Natural killer cell treated with Interleukin-12 subunit alpha and Interleukin-12 subunit beta and Interleukin-15 and Interleukin-18, amount 100 ng/mL, for 72 hours (primary cell): ENCODE results near the gene HAUS5. TPM values are rescaled to one million over a fixed set of nuclear protein-coding genes. Genes with fewer than 3 reads are reported as not detected.

Experiments used
- total RNA-seq, 2 donors: library from RNA; stranded (reverse); gene quantifications; one replicate each; pipeline ENCODE4 v1.2.3, GENCODE V29; 2022

The HAUS5 gene
- total RNA-seq, 2 donors from 2014 or later: 29.2 to 55.0 TPM

Other genes with a start within 250 kb of the HAUS5 start
- under 1 TPM in 1 of 2 donors, not detected in 1; 0.56 TPM for gene GPR42, start 241.7 kb upstream of the HAUS5 start, total RNA-seq
- not detected for gene FFAR2, start 164.5 kb upstream of the HAUS5 start, total RNA-seq
- gene KRTDAP, start 122.3 kb upstream of the HAUS5 start, total RNA-seq: not detected
- gene DMKN, start 99.1 kb upstream of the HAUS5 start, total RNA-seq: 1 to 10 TPM in 1 of 2 donors, not detected in 1; 1.8 TPM
- not detected for gene SBSN, start 84.4 kb upstream of the HAUS5 start, total RNA-seq
- not detected for gene GAPDHS, start 79.3 kb upstream of the HAUS5 start, total RNA-seq
- 10 to 100 TPM; 25.3 to 34.4 TPM for gene TMEM147, start 67.1 kb upstream of the HAUS5 start, total RNA-seq
- not detected for gene ATP4A, start 49.1 kb upstream of the HAUS5 start, total RNA-seq
- not detected for gene PMIS2, start 26.6 kb upstream of the HAUS5 start, total RNA-seq
- 100 to 1,000 TPM; 109 to 110 TPM for gene RBM42, start 16.3 kb downstream of the HAUS5 start, total RNA-seq
- 1 to 10 TPM in 1 of 2 donors, under 1 TPM in 1; 0.39 to 1.2 TPM for gene ETV2, start 29.0 kb downstream of the HAUS5 start, total RNA-seq
- 100 to 1,000 TPM; 363 to 400 TPM for gene COX6B1, start 35.6 kb downstream of the HAUS5 start, total RNA-seq
- gene UPK1A, start 53.8 kb downstream of the HAUS5 start, total RNA-seq: under 1 TPM; 0.38 to 0.70 TPM
- gene ZBTB32, start 91.8 kb downstream of the HAUS5 start, total RNA-seq: 100 to 1,000 TPM; 191 to 295 TPM
- gene KMT2B, start 105.3 kb downstream of the HAUS5 start, total RNA-seq: 100 to 1,000 TPM in 1 of 2 donors, 10 to 100 TPM in 1; 80.1 to 137 TPM
- gene IGFLR1, start 129.7 kb downstream of the HAUS5 start, total RNA-seq: 100 to 1,000 TPM in 1 of 2 donors, 10 to 100 TPM in 1; 80.4 to 193 TPM
- 10 to 100 TPM; 17.0 to 19.1 TPM for gene U2AF1L4, start 132.7 kb downstream of the HAUS5 start, total RNA-seq
- 10 to 100 TPM; 66.4 to 84.2 TPM for gene PSENEN, start 132.9 kb downstream of the HAUS5 start, total RNA-seq
- 10 to 100 TPM in 1 of 2 donors, 1 to 10 TPM in 1; 9.6 to 24.7 TPM for gene LIN37, start 135.8 kb downstream of the HAUS5 start, total RNA-seq
- not detected for gene HSPB6, start 144.3 kb downstream of the HAUS5 start, total RNA-seq
- 10 to 100 TPM; 36.2 to 53.8 TPM for gene PROSER3, start 145.4 kb downstream of the HAUS5 start, total RNA-seq
- 10 to 100 TPM; 31.5 to 45.0 TPM for gene ARHGAP33, start 162.8 kb downstream of the HAUS5 start, total RNA-seq
- not detected for gene PRODH2, start 200.1 kb downstream of the HAUS5 start, total RNA-seq
- gene NPHS1, start 239.8 kb downstream of the HAUS5 start, total RNA-seq: not detected
- gene KIRREL2, start 244.2 kb downstream of the HAUS5 start, total RNA-seq: 1 to 10 TPM; 1.3 to 2.2 TPM